ENCODE results near the gene RANBP3.

Gene RANBP3

GRCh38 chr19:5947435-5947834, 30.5 kb downstream of the RANBP3 start:
- TF ChIP-seq GATA3 (IDR thresholded peaks at IDR 0.05; ENCODE audit: low read depth, low read length) (no peak), GATA2 (IDR thresholded peaks at IDR 0.05; ENCODE audit: low read depth, low read length) (no peak)

- TF ChIP-seq GATA3 (IDR thresholded peaks at IDR 0.05; ENCODE audit: low read depth, low read length) = no peak
- no peak for TF ChIP-seq GATA2 (IDR thresholded peaks at IDR 0.05; ENCODE audit: low read depth, low read length)
These were observed 34.3 kb downstream of the RANBP3 start for GRCh38 chr19:5943623-5944022.

DNA sequence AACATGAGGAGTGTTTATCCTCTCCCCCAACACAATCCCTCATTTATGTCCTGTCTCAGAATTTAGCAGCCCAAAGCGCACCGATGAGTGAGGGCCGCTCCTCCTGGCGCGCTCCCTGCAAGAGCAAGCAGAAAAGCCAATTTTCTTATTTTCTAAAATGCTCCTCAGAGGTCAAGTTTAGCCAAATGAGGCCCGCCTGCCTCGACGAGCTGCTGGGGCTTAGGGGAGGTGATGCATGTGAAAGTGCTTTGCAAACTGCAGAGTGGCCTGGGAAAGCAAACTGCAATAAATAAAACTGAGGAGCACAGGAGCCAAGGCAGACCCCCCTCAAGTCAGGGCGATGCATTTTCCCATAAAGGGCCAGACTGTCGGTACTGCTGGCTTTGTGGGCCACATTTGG, 34.9 kb downstream of the RANBP3 start:
- no peak for TF ChIP-seq GATA3 (IDR thresholded peaks at IDR 0.05; ENCODE audit: low read depth, low read length)
- no peak for TF ChIP-seq GATA2 (IDR thresholded peaks at IDR 0.05; ENCODE audit: low read depth, low read length)

- TF ChIP-seq GATA3 (IDR thresholded peaks at IDR 0.05; ENCODE audit: low read depth, low read length) (no peak), GATA2 (IDR thresholded peaks at IDR 0.05; ENCODE audit: low read depth, low read length) (no peak)
These were observed 36.3 kb downstream of the RANBP3 start for GRCh38 chr19:5941673-5942072.

GRCh38 chr19:5940260-5941208, 37.4 kb downstream of the RANBP3 start:
- no peak for TF ChIP-seq GATA2 (IDR thresholded peaks at IDR 0.05; ENCODE audit: low read depth, low read length)
- no peak for TF ChIP-seq GATA3 (IDR thresholded peaks at IDR 0.05; ENCODE audit: low read depth, low read length)

- TF ChIP-seq GATA3 (IDR thresholded peaks at IDR 0.05; ENCODE audit: low read depth, low read length) = no peak; the same call in 1 of the 2 replicates
- peak; percentile 78 for TF ChIP-seq GATA2 (IDR thresholded peaks at IDR 0.05; ENCODE audit: low read depth, low read length)
These were observed 40.4 kb downstream of the RANBP3 start for GRCh38 chr19:5937550-5937949.

DNA sequence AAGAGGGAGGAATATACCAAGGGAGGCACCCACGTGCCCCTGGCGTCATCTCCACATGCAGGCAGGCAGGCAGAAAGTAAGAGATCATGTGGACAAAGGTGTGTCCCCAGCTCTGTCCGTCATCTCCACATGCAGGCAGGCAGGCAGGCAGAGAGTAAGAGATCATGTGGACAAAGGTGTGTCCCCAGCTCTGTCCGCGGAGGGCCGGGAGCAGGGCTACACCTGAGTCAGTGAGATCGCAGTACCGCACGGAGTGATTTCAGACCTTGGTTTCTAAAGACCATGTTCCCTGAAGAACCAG, 41.7 kb downstream of the RANBP3 start:
- TF ChIP-seq GATA2 (IDR thresholded peaks at IDR 0.05; ENCODE audit: low read depth, low read length) = no peak
- no peak for TF ChIP-seq GATA3 (IDR thresholded peaks at IDR 0.05; ENCODE audit: low read depth, low read length)

GRCh38 chr19:5935473-5936291, 42.3 kb downstream of the RANBP3 start:
- TF ChIP-seq GATA3 (IDR thresholded peaks at IDR 0.05; ENCODE audit: low read depth, low read length) (no peak), GATA2 (IDR thresholded peaks at IDR 0.05; ENCODE audit: low read depth, low read length) (no peak)

DNA sequence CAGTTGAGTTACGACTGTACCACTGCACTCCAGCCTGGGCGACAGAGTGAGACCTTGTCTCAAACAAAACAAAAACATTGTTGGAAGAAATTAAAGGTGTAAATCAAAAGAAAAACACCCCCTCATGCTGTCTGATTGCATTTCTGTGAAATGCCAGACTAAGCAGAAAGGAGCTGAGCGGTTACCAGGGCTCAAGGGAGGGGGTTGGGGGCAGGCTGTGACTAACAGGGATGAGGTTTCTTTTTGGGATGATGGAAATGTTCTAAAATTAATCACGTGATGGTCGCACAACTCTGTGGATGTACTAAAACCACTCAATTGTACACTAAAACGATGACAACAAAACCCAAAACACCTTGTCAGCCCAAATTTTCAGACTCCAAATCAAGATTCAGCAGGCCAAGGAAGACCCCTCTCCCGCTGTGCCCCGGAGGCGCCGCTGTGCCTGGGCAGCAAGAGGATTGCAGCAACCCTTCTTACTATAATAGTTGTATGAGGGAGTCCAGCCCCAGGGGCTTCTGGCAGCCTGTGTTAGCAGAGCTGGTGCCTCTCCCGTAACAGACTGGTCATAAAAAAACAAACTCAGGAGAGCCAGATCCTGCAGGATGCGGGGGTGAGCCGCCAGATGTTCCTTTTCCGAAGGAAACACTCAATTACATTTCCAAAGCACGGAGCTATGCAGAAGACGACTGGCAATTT, 43.0 kb downstream of the RANBP3 start:
- TF ChIP-seq GATA2 (IDR thresholded peaks at IDR 0.05; ENCODE audit: low read depth, low read length) (0 out of 2 replicates have a peak, but pooled peaks have one; percentile 7), GATA3 (IDR thresholded peaks at IDR 0.05; ENCODE audit: low read depth, low read length) (no peak)

DNA sequence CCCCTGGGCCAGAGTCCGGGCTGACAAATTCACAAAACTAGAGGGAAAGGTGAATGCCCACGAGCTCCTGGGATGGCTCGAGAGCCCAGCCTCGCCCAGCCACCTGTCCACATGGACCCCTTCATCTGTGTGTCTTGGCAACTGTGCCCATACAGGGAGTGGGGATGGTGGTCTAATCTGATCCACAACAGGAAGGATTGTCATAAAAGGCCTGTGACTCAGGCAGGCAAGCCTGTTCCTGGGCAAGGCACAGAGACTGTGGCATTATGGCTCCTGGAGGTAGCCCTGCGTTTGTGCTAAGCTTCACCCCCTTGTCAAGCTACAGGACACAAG, 43.9 kb downstream of the RANBP3 start:
- TF ChIP-seq GATA2 (IDR thresholded peaks at IDR 0.05; ENCODE audit: low read depth, low read length) (no peak), GATA3 (IDR thresholded peaks at IDR 0.05; ENCODE audit: low read depth, low read length) (no peak)

DNA sequence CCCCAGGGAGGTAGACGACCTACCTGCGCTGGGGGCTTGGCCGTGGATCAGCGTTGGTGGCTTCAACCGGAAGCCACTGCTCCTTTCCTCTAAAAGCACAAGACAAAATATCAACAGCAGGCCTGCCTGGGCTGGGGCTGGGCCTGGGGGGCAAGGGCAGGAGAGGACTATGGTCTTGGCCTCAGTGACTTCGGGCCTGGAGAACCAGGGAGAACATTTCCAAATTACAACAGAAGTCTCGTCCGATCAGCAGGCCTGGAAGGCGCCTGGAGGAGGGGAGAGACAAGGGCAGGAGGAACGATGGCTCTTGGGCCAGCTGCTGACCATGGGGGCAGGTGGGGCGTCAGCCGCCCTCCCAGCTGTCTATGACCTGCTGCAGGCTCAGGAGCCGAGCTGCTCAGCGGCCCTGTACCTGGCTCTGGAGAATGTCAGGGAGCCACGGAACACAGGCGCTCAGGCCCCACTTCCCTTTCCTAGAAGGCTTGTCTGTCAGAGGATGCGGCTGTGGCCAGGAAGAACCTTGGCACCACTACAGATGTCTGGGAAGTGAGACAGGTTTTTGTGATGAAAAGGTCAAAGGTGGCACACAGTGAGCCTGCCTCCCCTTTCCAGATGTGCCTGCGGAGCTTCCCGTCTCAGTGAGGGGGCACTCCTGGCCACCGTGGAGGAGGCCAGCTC, 44.4 kb downstream of the RANBP3 start:
- TF ChIP-seq GATA3 (IDR thresholded peaks at IDR 0.05; ENCODE audit: low read depth, low read length) (no peak), GATA2 (IDR thresholded peaks at IDR 0.05; ENCODE audit: low read depth, low read length) (no peak)

DNA sequence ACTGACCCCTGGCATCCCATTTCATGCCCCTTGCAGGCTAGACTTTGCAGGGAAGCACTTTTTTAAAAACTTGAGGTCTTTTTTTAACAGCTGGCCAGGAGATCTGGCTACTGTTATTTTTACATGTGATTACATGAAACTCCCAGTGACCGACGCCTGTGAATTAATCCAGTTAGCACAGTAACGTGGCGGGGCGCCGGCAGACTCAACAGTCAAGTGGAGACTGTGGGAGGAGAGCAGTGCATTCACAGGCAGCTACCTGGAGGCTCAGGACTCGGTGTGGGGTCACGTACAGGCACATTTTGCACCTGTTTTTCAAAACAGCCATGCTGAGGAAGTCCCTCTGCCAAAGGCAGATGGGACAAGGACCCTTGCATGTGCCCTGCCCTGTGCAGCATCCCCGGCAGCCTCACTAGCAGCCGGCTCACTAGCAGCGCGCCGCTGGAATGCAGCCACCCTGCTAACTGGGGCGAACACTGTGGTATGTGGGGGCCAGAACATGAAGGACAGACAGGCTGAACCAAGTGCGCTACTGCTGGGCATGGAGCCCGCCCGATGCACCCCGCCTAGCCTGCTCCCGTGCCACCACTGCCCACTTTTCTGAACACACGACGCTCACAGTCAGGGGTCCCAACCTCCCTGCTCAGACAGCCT, 45.2 kb downstream of the RANBP3 start:
- no peak for TF ChIP-seq GATA2 (IDR thresholded peaks at IDR 0.05; ENCODE audit: low read depth, low read length)
- TF ChIP-seq GATA3 (IDR thresholded peaks at IDR 0.05; ENCODE audit: low read depth, low read length) = no peak

DNA sequence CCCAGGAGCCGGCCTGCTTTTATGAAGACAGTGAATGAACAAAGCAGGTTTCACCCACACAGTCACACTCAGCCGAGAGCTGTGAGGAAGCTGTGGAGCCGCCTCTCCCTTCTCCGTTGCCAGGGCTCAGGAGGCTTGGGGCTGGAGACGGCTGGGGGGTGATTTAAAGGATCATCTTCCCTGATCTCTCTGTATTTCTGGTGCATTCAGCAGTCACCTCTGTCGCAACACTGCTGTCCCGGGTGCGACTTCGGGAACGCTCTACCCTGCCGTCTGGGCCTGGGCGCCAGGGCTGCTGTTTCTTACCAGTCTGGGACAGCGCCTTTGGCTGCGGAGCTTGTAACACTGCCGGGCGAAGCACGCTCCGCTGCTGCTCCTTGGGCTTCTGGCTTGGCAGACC, 45.8 kb downstream of the RANBP3 start:
- no peak for TF ChIP-seq GATA3 (IDR thresholded peaks at IDR 0.05; ENCODE audit: low read depth, low read length)
- no peak for TF ChIP-seq GATA2 (IDR thresholded peaks at IDR 0.05; ENCODE audit: low read depth, low read length)

All from SH-SY5Y (cell line).